22Rv1 (cell line): Measurements from ENCODE around the gene SCAPER.

Source experiments
- CTCF ChIP-seq: fragments of 450-650 bp; IDR thresholded peaks from 2 replicates; pipeline ENCODE4 v1.5.1; 2017; ENCODE audit warnings: mild to moderate bottlenecking
- ZFX ChIP-seq: fragments of 450-650 bp; IDR thresholded peaks from 2 replicates; pipeline ENCODE4 v1.6.1; 2017; ENCODE audit warnings: antibody characterized with exemption, borderline replicate concordance

DNA sequence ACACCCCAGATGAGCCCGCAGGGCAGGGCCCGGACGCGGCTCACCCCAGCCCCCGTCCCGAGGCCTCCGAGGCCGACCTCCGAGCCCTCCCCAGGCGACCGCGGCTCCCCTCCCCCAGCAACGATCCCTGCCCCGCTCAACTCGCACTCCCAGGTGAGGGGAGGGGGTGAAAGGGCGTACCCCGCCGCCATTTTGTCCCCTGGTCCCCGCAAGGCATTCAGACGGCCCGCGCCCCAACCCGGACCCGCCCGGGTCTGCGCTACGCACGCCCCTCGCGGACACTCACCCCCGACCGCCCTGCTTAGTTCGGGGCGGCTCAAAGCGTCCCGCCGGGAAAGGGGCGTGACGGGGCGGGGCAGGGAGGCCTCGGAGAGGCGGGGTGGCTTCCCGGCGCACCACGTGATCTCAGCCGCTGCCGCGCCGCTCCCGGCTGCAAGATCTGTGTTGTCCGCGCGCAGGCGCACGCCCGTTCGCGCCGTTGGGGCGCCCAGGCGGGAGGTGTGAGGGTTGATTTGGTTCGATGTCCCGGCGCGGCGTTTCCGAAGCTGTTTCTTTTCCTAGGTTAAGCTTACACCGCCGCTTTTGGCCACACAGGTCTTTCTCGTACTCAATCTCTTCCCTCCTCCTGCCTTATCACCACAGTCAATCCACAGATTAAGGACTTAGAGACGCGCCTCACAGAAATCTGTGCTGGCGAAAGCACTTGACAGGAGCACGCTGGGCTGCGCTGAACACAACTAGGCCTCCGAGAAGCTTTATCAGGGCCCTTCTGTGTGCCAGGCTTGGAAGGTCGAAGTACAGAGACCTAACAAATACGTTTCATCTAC is at the start of gene SCAPER:
- TF ChIP-seq CTCF (no peak), ZFX (no peak)
